T-helper 2 cell treated with Interferon-gamma antibody and Interleukin-4, amounts not matched to agents 5 μg/mL and 100 μg/mL, for 36 hours (primary cell): Measurements from ENCODE around the gene PXN.

Experiments used
- DNase-seq: peaks from one replicate; pipeline ENCODE4 v3.0.0; 2021; ENCODE audit warnings: low spot score
- H3K27ac Mint-ChIP-seq: one replicate; pipeline ENCODE4 v1.8.0; 2021; ENCODE audit warnings: mild to moderate bottlenecking, mixed read lengths
- H3K27me3 Mint-ChIP-seq: one replicate; pipeline ENCODE4 v1.8.0; 2021; ENCODE audit warnings: low read depth, mixed read lengths
- H3K36me3 Mint-ChIP-seq: one replicate; pipeline ENCODE4 v1.8.0; 2021; ENCODE audit warnings: low read depth, mixed read lengths
- H3K4me1 Mint-ChIP-seq: one replicate; pipeline ENCODE4 v1.8.0; 2021; ENCODE audit warnings: low read depth, mixed read lengths
- H3K4me3 Mint-ChIP-seq: one replicate; pipeline ENCODE4 v1.8.0; 2022; ENCODE audit warnings: mild to moderate bottlenecking, moderate library complexity, mixed read lengths
- H3K9me3 Mint-ChIP-seq: one replicate; pipeline ENCODE4 v1.8.0; 2021; ENCODE audit warnings: mixed read lengths

Gene PXN

DNA sequence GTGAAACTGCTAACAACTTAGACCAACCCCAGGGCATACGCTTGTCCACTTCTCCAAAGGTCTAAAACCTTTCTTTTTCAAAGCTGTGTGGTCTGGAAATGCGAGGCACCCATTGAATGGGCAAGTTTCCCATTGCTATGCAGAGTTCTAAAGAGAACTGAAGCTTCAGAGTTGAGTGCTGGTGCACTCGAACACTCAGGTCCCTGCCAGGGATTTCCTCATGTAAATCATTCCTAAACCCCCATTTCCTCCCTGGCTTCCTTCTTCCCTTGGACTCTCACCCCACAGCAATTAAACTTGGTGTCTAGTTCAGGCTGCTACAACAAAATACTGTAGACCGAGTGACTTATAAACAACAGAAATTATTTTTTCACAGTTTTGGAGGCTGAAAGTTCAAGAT is 2.2 kb upstream of the PXN start:
- H3K4me3 Mint-ChIP-seq = no peak overlapping the region
- H3K9me3 Mint-ChIP-seq = no peaks in the 10 kb centered on the region
- H3K27ac Mint-ChIP-seq = no peak overlapping the region
- no peaks in the 10 kb centered on the region for H3K27me3 Mint-ChIP-seq
- DNase-seq = no peak
- H3K4me1 Mint-ChIP-seq = peaks cover 22% of the 10 kb centered on the region
- H3K36me3 Mint-ChIP-seq = peaks cover 22% of the 10 kb centered on the region

GRCh38 chr12:120266180-120266870 is 795 bp upstream of the PXN start:
- H3K4me1 Mint-ChIP-seq = peaks cover 36% of the 10 kb centered on the region
- H3K36me3 Mint-ChIP-seq = peaks cover 34% of the 10 kb centered on the region
- H3K27ac Mint-ChIP-seq = peak overlapping the region; percentile 79
- H3K27me3 Mint-ChIP-seq = no peaks in the 10 kb centered on the region
- no peaks in the 10 kb centered on the region for H3K9me3 Mint-ChIP-seq
- H3K4me3 Mint-ChIP-seq = peak overlapping the region; percentile 88
- no peak for DNase-seq

DNA sequence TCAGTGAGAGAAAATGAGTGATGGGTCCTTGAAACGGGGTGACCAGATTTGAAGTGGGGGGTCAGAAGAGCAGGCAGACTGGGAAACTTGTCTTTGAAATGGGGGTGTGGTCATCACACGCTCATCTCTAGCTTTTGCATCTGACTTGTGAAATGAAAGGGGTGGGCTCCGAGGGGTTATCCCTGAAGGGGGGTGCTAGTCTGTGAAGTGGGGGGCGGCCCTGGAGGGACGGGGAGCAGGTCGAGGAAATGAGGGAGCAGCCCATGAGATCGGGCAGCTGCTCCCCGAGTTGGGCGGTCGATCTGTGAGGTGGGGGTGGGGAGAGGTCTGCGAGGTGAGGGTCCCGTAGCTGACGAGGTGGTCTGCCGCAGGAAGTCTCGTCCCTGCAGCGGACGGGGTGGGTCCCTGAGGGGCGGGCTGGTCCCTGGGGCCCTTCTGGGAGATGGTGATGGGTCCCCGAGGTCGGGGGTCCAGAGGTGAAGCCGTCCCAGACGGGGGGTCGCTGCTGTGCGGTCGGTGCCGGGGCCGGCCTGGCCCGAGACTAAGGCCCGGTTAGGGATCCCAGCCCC is 542 bp downstream of the PXN start:
- H3K36me3 Mint-ChIP-seq = peaks cover 44% of the 10 kb centered on the region
- no peaks in the 10 kb centered on the region for H3K9me3 Mint-ChIP-seq
- peak overlapping the region; percentile 99 for H3K4me3 Mint-ChIP-seq
- no peak for DNase-seq
- H3K4me1 Mint-ChIP-seq = peaks cover 48% of the 10 kb centered on the region
- peak overlapping the region; percentile 85 for H3K27ac Mint-ChIP-seq
- no peaks in the 10 kb centered on the region for H3K27me3 Mint-ChIP-seq

DNA sequence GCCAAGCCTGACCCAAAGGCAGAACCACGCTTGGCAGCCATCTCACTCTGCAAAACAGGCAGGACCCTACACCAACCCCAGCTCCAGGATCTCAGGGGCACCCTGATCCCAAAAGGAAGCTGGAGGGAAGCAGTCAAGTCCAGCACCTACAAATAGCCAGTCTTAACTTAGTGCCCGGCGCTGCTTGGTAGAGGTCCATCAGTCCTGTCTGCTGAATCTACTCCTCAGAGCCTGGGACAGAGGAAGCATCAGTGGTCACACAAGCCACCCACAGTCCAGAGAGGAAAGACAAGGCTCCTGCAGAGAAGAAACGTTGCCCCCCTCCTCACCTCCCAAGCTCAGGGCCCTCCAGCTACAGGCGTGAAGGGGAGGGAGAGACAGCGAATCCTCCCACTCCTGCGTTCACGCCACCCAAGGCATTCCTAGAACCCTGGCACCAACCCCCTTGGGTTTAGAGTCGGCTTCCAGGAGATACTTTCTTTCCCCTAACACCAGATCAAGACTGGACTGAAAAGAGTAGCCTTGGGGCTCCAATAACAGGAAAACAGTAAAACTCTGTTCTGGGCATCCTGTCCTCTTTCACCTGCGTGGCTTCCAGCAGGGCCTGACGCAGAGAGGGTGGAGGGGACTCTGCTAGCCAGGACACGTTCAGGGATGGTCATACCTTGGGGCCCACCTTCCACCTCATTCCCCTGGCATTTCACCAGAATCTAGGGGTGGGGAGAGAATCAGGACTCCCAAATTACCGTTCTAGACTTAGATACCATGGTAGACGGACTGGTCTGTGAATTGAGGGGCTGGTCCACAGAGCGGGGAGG is 1.2 kb downstream of the PXN start:
- peaks cover 55% of the 10 kb centered on the region for H3K4me1 Mint-ChIP-seq
- peak overlapping the region; percentile 85 for H3K27ac Mint-ChIP-seq
- no peaks in the 10 kb centered on the region for H3K9me3 Mint-ChIP-seq
- H3K36me3 Mint-ChIP-seq = peaks cover 50% of the 10 kb centered on the region
- DNase-seq = no peak
- H3K27me3 Mint-ChIP-seq = no peaks in the 10 kb centered on the region
- peak overlapping the region; percentile 99 for H3K4me3 Mint-ChIP-seq

- Mint-ChIP-seq H3K4me1 (peaks cover 56% of the 10 kb centered on the region), H3K9me3 (no peaks in the 10 kb centered on the region), H3K4me3 (peak overlapping the region; percentile 99), H3K27me3 (no peaks in the 10 kb centered on the region), H3K27ac (no peak overlapping the region), H3K36me3 (peaks cover 51% of the 10 kb centered on the region)
- DNase-seq = no peak
Measured at GRCh38 chr12:120263748-120264085, 1.8 kb downstream of the PXN start.

DNA sequence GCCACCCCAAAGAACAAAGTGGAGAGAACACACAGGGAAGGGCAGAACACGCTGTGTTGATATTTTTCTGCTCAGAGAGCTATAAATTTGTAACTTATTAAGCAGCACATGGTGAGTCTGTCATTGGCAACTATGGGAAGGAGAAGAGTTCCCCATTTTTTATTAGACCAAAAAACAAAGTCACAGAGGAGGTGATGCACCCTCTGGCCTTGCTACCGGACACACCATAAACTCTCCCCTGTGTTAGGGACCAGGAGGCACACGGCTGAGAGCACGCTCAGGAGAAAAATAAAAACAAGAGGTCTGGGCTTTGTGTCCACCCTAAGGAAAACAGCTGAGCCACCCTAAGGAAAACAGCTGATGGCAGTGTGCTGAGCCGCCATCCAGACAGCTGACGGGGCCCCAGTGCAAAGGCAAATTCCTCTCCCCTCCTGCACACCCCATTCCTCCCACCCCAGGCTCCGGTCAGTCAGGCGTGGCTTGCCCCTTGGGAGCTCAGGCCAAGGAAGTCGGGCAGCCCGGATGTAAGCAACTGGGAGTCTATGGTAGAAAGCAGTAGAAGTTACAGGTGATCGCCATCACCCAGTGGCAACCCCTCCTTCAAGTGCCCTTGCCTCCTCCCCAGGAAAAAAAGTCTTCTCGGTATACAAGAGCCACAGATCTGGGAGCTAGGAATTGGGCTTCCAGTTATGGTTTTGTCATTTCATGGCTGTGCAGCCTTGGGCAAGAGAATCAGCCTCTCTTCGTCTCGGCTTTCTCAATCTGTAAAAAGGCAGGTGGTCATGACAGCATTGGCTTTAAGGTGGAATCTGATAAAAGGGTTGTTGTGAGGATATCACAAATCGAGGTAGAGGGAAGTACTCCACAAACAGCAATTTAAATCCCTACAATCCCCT is 2.4 kb downstream of the PXN start:
- Mint-ChIP-seq H3K36me3 (peaks cover 51% of the 10 kb centered on the region), H3K9me3 (no peaks in the 10 kb centered on the region), H3K4me3 (peak overlapping the region; percentile 99), H3K4me1 (peaks cover 59% of the 10 kb centered on the region), H3K27me3 (no peaks in the 10 kb centered on the region), H3K27ac (peak overlapping the region; percentile 81)
- DNase-seq = no peak

DNA sequence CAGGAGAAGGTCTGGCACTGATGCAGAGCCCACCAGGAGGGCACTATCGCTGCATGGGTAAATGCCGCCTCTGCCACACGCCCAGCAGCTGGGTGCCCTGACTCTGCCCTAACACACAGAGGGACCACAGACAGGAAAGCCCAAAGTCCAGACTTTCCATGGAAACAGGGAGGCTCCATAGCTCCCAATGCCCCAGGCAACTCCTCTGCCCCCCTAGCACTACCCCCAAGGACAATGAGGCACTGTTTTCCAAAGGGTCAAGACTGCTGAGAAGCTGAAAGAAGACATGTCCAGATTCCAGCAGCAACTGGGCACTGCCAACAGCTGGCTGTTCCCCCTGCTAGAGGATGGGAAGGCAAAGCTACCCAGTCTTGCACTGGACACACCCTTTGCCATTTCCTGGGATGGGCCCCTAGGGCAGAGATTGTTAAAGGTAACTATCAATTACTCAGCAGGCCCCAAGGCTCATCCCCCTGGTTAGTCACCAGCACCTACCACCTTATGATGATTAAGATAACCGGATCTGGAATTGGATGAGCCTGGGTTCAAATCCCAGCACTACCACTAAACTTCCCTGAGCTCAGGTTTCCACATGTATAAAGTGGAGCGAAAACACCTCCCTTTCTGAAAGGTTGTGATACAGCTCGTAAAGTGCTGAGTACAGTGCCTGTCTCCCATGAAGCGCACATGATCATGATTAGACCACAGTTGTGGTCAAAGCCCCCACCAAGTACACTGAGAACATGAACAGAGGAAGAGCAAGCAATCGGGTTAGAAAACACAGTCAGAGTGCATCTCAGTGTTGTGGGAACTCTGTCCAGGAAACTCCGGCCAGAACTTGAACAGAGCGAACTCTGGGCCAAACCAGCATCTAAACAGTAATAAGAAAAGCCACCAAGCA is 3.3 kb downstream of the PXN start:
- Mint-ChIP-seq H3K36me3 (peaks cover 55% of the 10 kb centered on the region), H3K27me3 (no peaks in the 10 kb centered on the region), H3K4me3 (peak overlapping the region; percentile 99), H3K9me3 (no peaks in the 10 kb centered on the region), H3K4me1 (peaks cover 63% of the 10 kb centered on the region), H3K27ac (peak overlapping the region; percentile 81)
- DNase-seq = no peak

DNA sequence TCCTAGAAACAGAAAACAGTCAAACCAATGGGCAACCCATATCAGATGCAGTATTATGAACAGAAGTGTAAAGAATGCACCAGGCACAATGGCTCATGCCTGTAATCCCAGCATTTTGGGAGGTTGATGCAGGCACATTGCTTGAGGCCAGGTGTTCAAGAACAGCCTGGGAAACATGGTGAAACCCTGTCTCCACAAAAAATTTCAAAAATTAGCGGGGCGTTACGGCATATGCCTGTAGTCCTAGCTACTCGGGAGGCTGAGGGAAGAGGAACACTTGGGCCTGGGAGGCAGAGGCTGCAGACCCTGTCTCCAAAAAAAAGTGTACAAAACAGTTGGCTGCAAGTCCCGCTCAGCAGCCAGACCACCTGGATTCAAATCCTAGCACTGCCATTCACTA is 4.9 kb downstream of the PXN start:
- peaks cover 69% of the 10 kb centered on the region for H3K4me1 Mint-ChIP-seq
- H3K27ac Mint-ChIP-seq = peak overlapping the region; percentile 60
- DNase-seq = no peak
- peaks cover 64% of the 10 kb centered on the region for H3K36me3 Mint-ChIP-seq
- H3K27me3 Mint-ChIP-seq = no peaks in the 10 kb centered on the region
- H3K4me3 Mint-ChIP-seq = peak overlapping the region; percentile 52
- no peaks in the 10 kb centered on the region for H3K9me3 Mint-ChIP-seq

- H3K36me3 Mint-ChIP-seq = peaks cover 67% of the 10 kb centered on the region
- H3K4me1 Mint-ChIP-seq = peaks cover 74% of the 10 kb centered on the region
- H3K9me3 Mint-ChIP-seq = no peaks in the 10 kb centered on the region
- H3K27me3 Mint-ChIP-seq = no peaks in the 10 kb centered on the region
- DNase-seq = no peak
- H3K4me3 Mint-ChIP-seq = peak overlapping the region; percentile 52
- peak overlapping the region; percentile 46 for H3K27ac Mint-ChIP-seq
Measured at GRCh38 chr12:120259418-120260202, 5.9 kb downstream of the PXN start.

DNA sequence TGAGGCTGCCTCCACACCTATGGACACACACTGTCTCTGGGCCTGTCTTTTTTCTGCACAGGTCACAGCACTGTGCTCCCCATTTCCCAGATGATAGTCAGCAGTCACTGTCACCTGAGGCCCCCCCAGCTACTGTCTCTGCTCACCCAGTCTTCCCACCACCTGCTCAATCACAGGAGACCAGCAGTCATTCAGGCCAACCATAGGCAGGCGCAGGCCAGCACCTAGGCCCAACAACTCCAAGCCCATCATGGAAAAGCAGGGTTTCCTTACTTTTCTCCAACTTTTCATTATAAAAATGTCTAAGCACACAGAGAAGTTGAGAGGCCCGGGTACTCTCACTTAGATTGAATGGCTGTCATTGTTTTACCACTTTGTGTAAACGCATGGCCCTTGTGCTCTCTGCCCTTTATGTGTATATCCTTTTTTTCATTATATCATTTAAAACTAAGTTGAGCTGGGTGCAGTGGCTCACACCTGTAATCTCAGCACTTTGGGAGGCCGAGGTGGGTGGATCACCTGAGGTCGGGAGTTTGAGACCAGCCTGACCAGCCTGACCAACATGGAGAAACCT is 7.1 kb downstream of the PXN start:
- DNase-seq = no peak
- Mint-ChIP-seq H3K27ac (peak overlapping the region; percentile 44), H3K4me3 (no peak overlapping the region), H3K27me3 (no peaks in the 10 kb centered on the region), H3K4me1 (peaks cover 73% of the 10 kb centered on the region), H3K9me3 (no peaks in the 10 kb centered on the region), H3K36me3 (peaks cover 64% of the 10 kb centered on the region)

DNA sequence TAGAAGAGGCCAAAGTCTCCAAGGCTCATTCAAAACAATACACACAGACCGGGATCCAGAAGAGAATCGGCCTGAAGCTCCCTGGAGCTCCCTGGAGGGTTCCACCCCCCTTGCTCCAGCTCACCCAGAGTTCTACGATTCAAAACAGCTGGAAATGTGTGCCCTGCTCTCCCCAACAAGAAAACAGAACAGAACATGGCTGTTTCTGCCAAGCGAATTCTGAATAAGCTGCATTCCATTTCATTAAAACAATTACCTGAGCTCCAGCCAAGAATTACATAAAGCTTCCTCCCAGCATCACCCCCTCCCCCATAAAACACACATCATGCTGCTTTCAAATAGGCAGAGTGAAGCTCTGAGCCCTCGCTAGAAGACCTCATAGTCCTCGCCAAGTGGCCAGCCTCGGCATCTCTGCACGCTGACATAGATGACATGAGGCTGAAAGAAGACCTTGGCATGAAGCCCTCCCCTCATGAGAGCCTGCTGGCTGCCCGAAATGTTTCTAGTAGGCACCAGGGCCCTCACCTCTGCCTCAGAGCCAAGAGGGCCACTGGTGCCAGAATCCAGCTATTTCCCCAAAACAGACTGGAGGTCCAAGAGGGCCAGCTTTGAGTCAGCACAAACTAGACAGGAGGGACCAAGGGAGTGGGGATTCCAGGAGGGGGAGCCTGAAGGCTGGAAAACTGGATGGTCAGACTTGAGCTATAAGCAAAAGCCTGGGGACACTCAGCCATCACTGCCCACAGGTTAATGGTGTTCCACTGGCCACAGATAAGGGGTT is 8.3 kb downstream of the PXN start:
- H3K9me3 Mint-ChIP-seq = no peaks in the 10 kb centered on the region
- peak overlapping the region; percentile 73 for H3K27ac Mint-ChIP-seq
- H3K27me3 Mint-ChIP-seq = no peaks in the 10 kb centered on the region
- no peak for DNase-seq
- no peak overlapping the region for H3K4me3 Mint-ChIP-seq
- H3K36me3 Mint-ChIP-seq = peaks cover 57% of the 10 kb centered on the region
- peaks cover 73% of the 10 kb centered on the region for H3K4me1 Mint-ChIP-seq
